Measurements from ENCODE around the gene CLOCK. TPM values are rescaled to one million over a fixed set of nuclear protein-coding genes. Genes with fewer than 3 reads are reported as not detected.

CLOCK gene
- total and polyA plus RNA-seq, 10 of the 15 experiments (the other 5 are each of a cell fraction or from before 2014, with no cell fraction given), result 2.8 to 11.7 (median 10.4) TPM

GRCh38 chr4:55545641-55546505 lies 836 bp downstream of the CLOCK start (continued):
- TF ChIP-seq POU2F2 (IDR thresholded peaks at IDR 0.05; ENCODE audit: borderline replicate concordance, low read depth, low read length), result peak; percentile 66; the same call in 1 of the 3 replicates
- TF ChIP-seq ZNF24 (IDR thresholded peaks at IDR 0.05), result no peak
- peak; percentile 81 for TF ChIP-seq DPF2 (IDR thresholded peaks at IDR 0.05)
- no peak for TF ChIP-seq ESRRA (IDR thresholded peaks at IDR 0.05; ENCODE audit: low read length)
- TF ChIP-seq KLF5 (IDR thresholded peaks at IDR 0.05; ENCODE audit: partially characterized antibody), result peak; percentile 45
- TF ChIP-seq ETV6 (conservative IDR thresholded peaks at IDR 0.05 in 1 of 2, IDR thresholded peaks at IDR 0.05 in 1 of 2; ENCODE audit: borderline replicate concordance in 1 of 2, low read depth in 1 of 2), result no peak
- TF ChIP-seq KAT2A (conservative IDR thresholded peaks at IDR 0.05; ENCODE audit: control insufficient read depth, low read depth, low read length), result no peak
- TF ChIP-seq SIX5 (IDR thresholded peaks at IDR 0.05; ENCODE audit: low read depth, low read length, severe bottlenecking), result no peak
- TF ChIP-seq IKZF2 (IDR thresholded peaks at IDR 0.05), result peak; percentile 41 to 54; a peak in 3 of 4 replicates
- TF ChIP-seq ZNF207 (IDR thresholded peaks at IDR 0.05; ENCODE audit: borderline replicate concordance), result peak; percentile 60; the same call in 1 of the 2 replicates
- no peak for TF ChIP-seq NRF1 (conservative IDR thresholded peaks at IDR 0.05; ENCODE audit: low read depth, low read length)
- TF ChIP-seq TAF1 (IDR thresholded peaks at IDR 0.05; ENCODE audit: borderline replicate concordance, low read depth, low read length), result peak; percentile 57; the same call in 1 of the 2 replicates
- TF ChIP-seq TCF3 (IDR thresholded peaks at IDR 0.05; ENCODE audit: borderline replicate concordance, insufficient read depth, low read depth, low read length), result no peak; the same call in 1 of the 2 replicates
- TF ChIP-seq EED (IDR thresholded peaks at IDR 0.05; ENCODE audit: low read depth), result peak; percentile 66
- TF ChIP-seq NR2C2 (IDR thresholded peaks at IDR 0.05; ENCODE audit: borderline replicate concordance, control insufficient read depth, insufficient read length, low read depth), result no peak
- TF ChIP-seq, protein P1, sequence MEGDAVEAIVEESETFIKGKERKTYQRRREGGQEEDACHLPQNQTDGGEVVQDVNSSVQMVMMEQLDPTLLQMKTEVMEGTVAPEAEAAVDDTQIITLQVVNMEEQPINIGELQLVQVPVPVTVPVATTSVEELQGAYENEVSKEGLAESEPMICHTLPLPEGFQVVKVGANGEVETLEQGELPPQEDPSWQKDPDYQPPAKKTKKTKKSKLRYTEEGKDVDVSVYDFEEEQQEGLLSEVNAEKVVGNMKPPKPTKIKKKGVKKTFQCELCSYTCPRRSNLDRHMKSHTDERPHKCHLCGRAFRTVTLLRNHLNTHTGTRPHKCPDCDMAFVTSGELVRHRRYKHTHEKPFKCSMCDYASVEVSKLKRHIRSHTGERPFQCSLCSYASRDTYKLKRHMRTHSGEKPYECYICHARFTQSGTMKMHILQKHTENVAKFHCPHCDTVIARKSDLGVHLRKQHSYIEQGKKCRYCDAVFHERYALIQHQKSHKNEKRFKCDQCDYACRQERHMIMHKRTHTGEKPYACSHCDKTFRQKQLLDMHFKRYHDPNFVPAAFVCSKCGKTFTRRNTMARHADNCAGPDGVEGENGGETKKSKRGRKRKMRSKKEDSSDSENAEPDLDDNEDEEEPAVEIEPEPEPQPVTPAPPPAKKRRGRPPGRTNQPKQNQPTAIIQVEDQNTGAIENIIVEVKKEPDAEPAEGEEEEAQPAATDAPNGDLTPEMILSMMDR (IDR thresholded peaks at IDR 0.05 in 2 of 3, conservative IDR thresholded peaks at IDR 0.05 in 1 of 3; ENCODE audit: control insufficient read depth in 2 of 3, extremely low read depth in 1 of 3, insufficient read depth in 1 of 3, low read depth in 3 of 3, low read length in 3 of 3), result no peak
- 0 out of 2 replicates have a peak, but pooled peaks have one; percentile 26 for TF ChIP-seq RELB (IDR thresholded peaks at IDR 0.05; ENCODE audit: low read depth)
- TF ChIP-seq REST (IDR thresholded peaks at IDR 0.05; ENCODE audit: low read depth, low read length), result no peak
- TF ChIP-seq ZSCAN29 (IDR thresholded peaks at IDR 0.05), result no peak; the same call in 1 of the 2 replicates
- no peak for TF ChIP-seq ZBTB33 (IDR thresholded peaks at IDR 0.05)
